ENCODE data around the gene LYL1.

The LYL1 gene

GRCh38 chr19:13091400-13092157, 11.1 kb downstream of the LYL1 start:
- no peak for DNase-seq

GRCh38 chr19:13090511-13091231, 12.0 kb downstream of the LYL1 start:
- DNase-seq: no peak

- no peak for DNase-seq
Measured at GRCh38 chr19:13089857-13090507, 12.7 kb downstream of the LYL1 start.

GRCh38 chr19:13089139-13089856, 13.4 kb downstream of the LYL1 start:
- DNase-seq: no peak

- no peak for DNase-seq
Measured at GRCh38 chr19:13087795-13088537, 14.7 kb downstream of the LYL1 start.

GRCh38 chr19:13087295-13087694, 15.4 kb downstream of the LYL1 start:
- no peak for DNase-seq

- DNase-seq: no peak
Measured at GRCh38 chr19:13086341-13086740, 16.3 kb downstream of the LYL1 start.

- no peak for DNase-seq
Measured at GRCh38 chr19:13085666-13086065, 17.0 kb downstream of the LYL1 start.

- DNase-seq: no peak
Measured at GRCh38 chr19:13083627-13084026, 19.0 kb downstream of the LYL1 start.

- DNase-seq: no peak
Measured at GRCh38 chr19:13083008-13083404, 19.7 kb downstream of the LYL1 start.

GRCh38 chr19:13082192-13083007, 20.3 kb downstream of the LYL1 start:
- peak; percentile 87 for DNase-seq

- no peak for DNase-seq
Measured at GRCh38 chr19:13079542-13079986, 23.1 kb downstream of the LYL1 start.

GRCh38 chr19:13078897-13079541, 23.6 kb downstream of the LYL1 start:
- DNase-seq: no peak

- no peak for DNase-seq
Measured at GRCh38 chr19:13078381-13078780, 24.3 kb downstream of the LYL1 start.

GRCh38 chr19:13077240-13077639, 25.4 kb downstream of the LYL1 start:
- no peak for DNase-seq

- DNase-seq: no peak
Measured at GRCh38 chr19:13076787-13077186, 25.9 kb downstream of the LYL1 start.

GRCh38 chr19:13076320-13076719, 26.3 kb downstream of the LYL1 start:
- no peak for DNase-seq

- DNase-seq: no peak
Measured at GRCh38 chr19:13074378-13074777, 28.3 kb downstream of the LYL1 start.

- no peak for DNase-seq
Measured at GRCh38 chr19:13073263-13073662, 29.4 kb downstream of the LYL1 start.

GRCh38 chr19:13072188-13072908, 30.3 kb downstream of the LYL1 start:
- DNase-seq: no peak

Measured in islet precursor cell (in vitro differentiated cells).